ENCODE measurements around the gene ACOT8.

- no peak for TF ChIP-seq EP300 (IDR thresholded peaks at IDR 0.05)
- peak; percentile 34 to 59 for TF ChIP-seq POLR2A (IDR thresholded peaks at IDR 0.05)
- TF ChIP-seq, protein P1, sequence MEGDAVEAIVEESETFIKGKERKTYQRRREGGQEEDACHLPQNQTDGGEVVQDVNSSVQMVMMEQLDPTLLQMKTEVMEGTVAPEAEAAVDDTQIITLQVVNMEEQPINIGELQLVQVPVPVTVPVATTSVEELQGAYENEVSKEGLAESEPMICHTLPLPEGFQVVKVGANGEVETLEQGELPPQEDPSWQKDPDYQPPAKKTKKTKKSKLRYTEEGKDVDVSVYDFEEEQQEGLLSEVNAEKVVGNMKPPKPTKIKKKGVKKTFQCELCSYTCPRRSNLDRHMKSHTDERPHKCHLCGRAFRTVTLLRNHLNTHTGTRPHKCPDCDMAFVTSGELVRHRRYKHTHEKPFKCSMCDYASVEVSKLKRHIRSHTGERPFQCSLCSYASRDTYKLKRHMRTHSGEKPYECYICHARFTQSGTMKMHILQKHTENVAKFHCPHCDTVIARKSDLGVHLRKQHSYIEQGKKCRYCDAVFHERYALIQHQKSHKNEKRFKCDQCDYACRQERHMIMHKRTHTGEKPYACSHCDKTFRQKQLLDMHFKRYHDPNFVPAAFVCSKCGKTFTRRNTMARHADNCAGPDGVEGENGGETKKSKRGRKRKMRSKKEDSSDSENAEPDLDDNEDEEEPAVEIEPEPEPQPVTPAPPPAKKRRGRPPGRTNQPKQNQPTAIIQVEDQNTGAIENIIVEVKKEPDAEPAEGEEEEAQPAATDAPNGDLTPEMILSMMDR (IDR thresholded peaks at IDR 0.05): no peak
- peak; percentile 77 for TF ChIP-seq POLR2AphosphoS5 (IDR thresholded peaks at IDR 0.05)
Observed at GRCh38 chr20:45857114-45857881, at the start of gene ACOT8, which contains the start of gene ZSWIM3.
